Daoy (cell line): Measurements from ENCODE around the gene HDX. TPM values are rescaled to one million over a fixed set of nuclear protein-coding genes. Genes with fewer than 3 reads are reported as not detected.
"Not testable (repeated sequence)": the region's sequence is repeated elsewhere in the genome, so short reads cannot be mapped to it uniquely, and the experiment has no call there.

ENCODE experiments used
- DNase-seq: peaks from one replicate; pipeline ENCODE4 v3.0.0-alpha.2; 2015; ENCODE audit warnings: low read depth
- total RNA-seq: library from RNA; depleted of rRNA; stranded (reverse); fragments of >200 nt; shearing (Covaris generic); gene quantifications from 2 replicates; pipeline ENCODE4 v1.2.3, GENCODE V29; 2014; rRNA removed

Gene HDX, protein sequence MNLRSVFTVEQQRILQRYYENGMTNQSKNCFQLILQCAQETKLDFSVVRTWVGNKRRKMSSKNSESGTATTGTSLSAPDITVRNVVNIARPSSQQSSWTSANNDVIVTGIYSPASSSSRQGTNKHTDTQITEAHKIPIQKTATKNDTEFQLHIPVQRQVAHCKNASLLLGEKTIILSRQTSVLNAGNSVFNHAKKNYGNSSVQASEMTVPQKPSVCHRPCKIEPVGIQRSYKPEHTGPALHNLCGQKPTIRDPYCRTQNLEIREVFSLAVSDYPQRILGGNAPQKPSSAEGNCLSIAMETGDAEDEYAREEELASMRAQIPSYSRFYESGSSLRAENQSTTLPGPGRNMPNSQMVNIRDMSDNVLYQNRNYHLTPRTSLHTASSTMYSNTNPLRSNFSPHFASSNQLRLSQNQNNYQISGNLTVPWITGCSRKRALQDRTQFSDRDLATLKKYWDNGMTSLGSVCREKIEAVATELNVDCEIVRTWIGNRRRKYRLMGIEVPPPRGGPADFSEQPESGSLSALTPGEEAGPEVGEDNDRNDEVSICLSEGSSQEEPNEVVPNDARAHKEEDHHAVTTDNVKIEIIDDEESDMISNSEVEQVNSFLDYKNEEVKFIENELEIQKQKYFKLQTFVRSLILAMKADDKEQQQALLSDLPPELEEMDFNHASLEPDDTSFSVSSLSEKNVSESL
- total RNA-seq, result 1.9 and 2.6 TPM in 2 replicates

DNA sequence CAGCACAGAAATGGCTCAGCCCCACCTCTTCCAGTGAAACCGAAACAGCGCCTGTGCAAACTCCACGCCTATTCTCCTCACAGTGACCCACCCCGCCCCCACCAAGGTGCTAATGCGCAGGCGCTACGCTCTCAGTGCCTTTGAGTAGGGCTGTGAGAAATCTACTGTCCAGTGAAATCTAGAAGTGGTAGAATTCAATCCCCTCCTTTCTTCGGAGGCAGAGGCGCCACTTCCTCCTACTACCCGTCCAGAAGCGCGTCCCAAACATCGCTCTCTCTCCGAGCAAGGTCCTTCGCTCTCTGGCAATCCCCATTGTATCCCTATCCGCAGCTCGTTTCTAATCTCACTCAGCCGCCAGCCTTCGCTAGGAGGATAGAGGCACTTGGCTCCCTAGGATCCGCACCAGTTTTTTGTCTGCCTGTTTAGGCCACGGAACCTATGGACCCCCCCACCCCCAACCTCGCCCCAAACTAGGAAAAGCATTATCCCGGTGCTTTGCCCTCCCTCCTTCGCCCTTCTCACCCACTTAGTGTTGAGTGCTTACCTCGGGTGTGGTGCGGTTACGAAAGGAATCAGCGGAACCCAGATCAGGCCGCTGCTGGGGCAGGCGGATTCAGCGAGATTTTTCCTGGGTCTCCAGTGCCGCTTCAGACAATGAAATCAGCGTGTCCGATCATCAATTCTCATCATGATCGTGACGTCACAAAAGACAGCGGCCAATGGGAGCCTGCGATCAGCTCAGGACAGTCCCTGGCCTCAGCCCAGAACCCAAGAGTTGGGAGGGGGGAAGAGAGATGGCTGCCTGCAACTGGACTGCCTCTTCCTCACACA, at the start of gene HDX:
TSS of gene HDX (minus strand) at position 656 of the 831 bp plus-strand sequence. CDS start 27,056 bp downstream, outside the sequence.
- peak; percentile 59 for DNase-seq

DNA sequence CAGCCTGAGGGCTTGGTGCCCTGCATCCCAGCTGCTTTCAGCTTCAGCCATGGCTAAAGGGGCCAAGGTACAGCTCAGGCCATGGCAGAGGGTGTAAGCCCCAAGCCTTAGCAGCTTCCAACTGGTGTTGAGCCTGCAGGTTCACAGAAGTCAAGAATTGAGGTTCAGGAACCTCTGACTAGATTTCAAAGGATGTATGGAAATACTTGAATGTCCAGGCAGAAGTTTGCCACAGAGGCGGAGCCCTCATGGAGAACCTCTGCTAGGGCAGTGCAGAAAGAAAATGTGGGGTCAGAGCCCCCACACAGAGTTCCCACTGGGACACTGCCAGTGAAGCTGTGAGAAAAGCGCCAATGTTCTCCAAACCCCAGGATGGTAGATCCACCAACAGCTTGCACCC, 39.1 kb upstream of the HDX start:
- DNase-seq, result not testable (repeated sequence)

DNA sequence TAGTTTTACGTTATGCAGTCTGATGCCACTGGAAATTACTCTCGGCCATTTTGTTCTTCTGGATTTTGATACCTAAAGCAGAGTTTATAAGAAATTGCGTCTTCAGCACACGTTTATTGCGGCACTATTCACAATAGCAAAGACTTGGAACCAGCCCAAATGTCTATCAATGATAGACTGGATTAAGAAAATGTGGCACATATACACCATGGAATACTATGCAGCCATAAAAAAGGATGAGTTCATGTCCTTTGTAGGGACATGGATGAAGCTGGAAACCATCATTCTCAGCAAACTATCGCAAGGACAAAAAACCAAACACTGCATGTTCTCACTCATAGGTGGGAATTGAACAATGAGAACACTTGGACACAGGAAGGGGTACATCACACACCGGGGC, 35.4 kb upstream of the HDX start:
- not testable (repeated sequence) for DNase-seq

DNA sequence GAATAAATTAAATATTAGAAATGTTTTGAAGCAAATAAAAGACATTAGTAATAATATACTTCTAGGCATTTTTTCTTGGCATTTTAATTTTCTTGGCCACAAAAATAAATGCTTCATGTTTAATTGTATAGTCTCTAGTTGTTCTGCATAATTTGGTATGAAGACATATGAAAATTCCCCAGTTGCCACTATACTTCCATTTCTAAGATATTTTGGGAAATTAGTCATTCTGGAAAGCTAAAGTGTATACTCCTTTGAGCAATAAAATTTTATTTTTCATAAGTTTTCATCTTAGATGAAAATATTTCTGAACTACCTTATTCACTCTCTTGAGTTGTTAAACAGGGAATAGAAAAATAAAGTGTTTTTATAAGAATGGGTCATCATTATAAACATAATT, 13.8 kb downstream of the HDX start:
- no peak for DNase-seq

DNA sequence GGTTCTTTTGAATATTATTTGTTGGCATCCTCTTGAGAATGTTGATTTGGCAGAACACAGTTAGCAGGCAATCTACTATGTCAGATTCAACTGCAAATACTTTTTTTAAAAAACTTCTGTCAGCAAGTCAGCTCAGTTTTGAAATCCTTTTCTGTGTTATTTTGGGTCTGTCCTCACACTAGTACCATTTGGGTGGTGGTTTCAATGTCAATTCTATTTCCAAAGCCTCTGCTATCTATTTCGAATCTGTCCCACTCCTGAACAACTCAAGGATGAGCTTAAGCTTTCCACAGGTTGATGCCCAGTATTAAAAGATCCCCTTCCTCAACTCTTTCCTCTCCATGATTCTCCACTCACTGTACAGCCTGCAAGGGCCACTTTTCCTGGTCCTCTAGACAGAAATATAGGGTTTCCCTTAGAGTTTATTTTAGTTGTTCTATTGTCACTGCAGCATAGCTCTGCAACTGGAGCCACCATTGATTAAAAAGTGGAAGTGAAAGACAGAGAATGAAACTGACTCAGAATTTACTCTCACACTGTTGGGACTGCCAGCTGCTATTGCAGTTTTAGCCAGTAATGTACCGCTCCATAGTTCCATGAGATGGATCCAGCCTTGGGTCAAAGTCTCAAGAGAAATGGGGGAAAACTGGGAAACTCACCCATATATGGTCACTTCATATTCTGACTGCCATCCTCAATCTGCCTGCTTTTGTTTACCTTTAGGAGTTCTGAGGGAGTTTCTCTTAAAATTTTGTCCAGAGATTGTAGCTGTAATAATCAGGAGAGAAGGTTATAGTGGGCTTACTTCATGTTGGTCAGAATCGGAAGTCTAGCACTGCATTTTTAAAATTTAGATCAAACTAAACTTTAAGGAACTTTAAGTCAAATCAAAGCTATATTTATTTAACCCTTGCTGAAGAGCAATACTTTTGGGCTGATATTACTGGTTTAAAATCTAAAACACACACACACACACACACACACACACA, 14.6 kb downstream of the HDX start:
- DNase-seq, result no peak

DNA sequence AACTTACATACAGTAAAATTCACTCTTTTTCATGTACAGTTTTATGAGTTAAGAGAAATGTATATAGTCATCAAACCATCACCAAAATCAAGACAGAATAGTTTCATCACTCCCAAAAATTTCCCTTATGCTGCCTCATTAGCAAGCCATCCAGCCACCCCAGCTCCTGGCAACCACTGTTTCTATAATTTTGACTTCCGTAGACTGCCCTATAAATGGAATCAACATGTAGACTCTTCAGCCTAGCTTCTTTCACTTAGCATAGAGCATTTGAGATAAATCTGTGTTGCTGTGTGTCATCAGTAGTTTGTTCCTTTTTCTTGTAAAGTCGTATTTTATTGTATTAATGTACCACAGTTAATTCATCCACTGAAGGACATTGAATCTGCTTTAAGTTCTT, 23.2 kb downstream of the HDX start:
- no peak for DNase-seq

DNA sequence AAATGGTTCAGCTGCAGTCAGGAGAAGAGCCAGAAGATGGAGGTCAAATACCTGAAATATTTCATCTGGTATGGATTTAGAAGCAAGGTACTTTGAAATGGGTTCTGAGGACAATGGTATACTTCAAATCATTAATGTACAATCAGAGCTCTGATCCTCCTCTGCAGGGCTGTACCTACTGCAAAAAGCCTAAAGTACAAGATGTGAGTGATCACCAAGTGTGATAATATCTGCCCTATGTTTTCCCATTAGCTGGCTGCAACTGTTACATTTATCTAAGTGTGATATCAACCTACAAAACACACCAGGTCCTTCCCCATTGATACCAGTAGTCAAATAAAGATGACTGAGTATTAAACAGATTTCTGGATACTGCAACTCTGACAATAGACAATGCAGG, 25.1 kb downstream of the HDX start:
- no peak for DNase-seq

DNA sequence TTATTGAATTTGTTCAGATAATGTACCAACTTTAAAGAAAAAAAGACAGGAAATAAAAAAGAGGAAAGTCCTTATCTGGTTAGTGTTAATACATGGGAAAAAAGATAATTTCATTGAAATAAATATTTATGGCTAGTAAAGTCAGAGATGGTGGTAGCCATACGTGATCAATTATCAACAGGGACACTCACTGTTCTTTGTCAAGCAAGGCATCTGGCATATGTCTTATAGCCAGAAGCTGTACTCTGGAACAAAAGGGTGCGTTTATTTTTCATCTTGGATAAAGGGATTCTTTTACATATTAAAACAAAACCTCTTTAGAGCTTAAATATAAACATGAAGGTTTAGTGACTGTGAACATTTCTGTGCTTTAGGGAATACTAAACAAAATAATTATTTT, 26.7 kb downstream of the HDX start:
- no peak for DNase-seq

DNA sequence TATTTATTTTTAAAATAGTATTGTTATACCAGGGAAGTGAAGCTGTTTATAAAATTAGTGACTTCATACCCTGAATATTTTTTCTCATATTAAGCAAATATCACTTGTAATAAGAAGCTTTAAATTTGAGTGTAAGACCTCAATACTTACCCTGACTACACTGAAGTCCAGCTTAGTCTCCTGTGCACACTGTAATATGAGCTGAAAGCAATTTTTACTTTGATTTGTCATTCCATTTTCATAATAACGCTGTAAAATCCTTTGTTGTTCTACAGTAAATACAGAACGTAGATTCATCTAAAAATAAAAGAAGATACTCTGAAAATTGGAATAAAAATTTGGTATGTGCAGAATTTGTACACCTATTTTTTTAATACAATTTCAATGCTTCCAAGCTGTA, 27.2 kb downstream of the HDX start:
- DNase-seq, result no peak

DNA sequence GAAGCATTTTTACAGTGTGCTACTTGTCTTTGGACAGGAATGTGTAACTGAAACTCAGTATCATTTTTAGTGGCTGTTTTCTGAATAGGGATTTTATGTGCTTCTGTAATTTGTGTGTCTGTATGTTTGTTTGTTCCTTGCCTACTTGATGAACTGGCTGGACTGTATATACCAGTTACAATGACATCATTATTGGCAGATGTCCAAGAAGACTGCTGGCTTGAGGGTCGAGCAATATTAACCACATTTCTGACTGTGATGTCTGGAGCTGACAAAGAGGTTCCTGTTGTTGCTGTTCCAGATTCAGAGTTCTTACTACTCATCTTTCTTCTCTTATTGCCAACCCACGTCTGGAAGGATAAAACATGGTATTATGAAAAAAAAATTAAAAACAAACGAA, 33.0 kb downstream of the HDX start:
- DNase-seq, result no peak

DNA sequence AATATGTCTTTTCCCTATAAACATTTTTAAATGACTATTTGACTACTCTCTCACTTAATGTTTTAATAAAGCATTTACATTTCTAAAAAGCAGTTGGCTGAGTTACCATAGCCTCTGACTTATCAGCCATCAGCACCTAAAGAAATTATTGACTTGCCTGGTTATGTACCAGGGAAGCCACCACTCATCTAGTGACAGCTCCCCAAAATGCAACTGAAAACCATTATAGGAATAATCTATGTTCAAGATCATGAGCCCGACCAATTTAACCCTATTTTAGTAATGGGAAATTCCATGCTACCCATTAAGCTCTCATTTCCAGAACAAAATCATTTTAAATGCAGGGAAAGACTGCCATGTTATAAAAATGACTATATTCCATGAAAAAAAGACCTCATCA, 34.4 kb downstream of the HDX start:
- DNase-seq, result no peak

DNA sequence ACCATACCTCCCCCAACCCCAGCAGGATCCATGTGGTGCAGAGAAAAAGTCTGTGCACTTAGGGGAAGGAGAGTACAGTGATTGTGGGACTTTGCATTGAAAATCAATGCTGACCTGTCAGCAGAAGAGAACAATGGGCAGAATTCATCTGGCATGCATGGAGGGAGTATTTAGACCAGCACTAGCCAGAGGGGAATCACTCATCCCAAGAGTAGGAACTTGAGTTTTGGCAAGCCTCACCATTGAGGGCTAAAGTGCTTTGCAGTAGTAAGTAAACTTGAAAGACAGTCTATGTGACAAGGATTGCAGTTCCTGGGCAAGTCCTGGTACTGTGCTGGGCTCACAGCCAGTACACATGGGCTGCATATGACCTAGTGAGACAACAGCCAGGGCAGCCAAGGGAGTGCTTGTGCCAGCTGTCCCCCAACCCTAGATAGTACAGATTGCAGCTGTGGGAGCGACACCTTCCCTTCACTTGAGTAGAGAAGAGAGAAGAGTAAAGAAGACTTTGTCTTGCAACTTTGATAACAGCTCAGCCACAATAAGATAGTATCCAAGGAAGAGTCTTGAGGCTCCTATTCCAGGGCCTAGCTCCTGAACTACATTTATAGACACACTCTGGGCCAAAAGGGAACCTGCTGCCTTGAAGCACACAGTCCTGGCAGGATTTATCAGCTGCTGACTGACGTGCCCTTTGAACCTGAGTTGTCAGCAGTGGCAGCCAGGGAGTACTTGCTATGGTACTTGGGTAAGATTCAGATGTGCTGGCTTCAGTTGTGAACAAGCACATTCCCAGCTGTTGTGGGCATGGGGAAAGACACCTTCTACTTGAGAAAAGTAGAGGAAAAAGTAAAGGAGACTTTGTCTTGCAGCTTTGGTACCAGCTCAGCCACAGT, 48.7 kb downstream of the HDX start:
- no peak for DNase-seq

DNA sequence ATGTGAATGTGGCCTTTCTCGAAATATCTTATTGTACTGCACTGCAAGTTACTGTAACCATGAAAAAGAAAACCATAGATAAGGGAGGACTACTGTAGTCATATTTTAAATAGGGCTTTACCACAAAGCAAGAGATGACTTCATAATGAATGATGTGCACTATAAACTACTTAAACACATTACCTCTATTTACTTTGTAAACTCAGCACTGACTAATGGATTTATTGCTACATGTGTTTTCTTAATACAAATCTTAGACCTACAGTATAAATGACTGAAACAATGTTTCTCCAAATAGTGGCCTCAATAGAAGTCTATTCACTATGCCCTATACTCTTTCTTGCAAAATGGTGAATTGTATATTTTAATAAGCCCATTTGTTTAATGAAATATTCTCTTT, 61.1 kb downstream of the HDX start:
- no peak for DNase-seq

DNA sequence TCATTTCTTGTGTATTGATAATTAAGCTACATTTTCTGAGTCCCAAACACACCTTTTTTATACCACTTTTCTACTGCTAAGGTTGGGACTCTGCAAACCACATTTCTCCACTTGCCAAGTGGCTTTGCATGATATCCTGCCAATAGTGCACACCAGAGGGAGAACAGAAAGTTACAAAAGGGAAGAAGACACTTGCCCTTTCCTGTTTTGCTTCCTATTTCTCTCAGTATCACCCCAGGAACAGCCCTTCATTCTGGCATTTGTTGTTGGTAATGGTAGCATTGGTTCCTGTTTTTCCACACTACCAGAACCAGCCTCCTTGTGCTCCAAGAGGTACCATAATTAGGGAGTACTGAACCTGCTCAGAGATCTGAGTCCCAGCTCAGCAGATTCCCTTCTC, 87.1 kb downstream of the HDX start:
- DNase-seq, result no peak

DNA sequence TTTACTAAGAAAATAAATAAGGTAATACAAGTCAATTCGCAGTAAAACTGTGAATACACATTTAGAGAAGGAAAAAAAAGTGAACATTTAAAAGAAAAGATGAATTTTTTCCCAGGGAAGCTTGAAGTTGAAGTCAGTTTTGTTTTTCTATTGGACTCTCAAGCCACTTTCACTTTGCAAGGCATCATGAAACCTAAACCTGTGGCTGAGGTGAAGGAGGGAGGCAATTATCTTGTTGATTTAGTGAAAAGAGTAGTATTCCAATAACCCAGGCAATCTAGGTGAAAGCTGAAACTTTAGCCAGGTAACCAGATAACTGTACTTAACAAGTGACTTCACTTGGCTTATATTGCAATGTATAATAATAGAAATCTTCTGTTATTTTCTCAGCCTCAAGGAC, 138.6 kb downstream of the HDX start:
- DNase-seq, result no peak

DNA sequence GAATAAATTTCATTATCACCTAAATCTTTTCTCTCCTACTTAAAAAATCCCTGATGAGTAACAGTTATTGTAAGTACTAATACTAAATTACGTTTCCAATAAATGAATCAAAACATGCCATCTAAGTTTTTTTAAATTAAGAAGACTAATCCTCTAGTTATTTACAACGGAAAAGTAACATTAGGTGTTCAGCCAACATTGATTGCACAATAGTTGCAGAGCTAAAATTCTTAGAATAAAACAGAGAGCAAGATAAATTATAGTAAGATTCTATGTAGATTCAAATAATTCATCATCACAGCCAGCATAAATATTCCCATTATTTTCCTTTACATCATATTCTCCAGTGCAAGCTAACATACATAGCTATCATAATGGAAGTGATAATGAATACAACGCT, 139.2 kb downstream of the HDX start:
- DNase-seq, result no peak

DNA sequence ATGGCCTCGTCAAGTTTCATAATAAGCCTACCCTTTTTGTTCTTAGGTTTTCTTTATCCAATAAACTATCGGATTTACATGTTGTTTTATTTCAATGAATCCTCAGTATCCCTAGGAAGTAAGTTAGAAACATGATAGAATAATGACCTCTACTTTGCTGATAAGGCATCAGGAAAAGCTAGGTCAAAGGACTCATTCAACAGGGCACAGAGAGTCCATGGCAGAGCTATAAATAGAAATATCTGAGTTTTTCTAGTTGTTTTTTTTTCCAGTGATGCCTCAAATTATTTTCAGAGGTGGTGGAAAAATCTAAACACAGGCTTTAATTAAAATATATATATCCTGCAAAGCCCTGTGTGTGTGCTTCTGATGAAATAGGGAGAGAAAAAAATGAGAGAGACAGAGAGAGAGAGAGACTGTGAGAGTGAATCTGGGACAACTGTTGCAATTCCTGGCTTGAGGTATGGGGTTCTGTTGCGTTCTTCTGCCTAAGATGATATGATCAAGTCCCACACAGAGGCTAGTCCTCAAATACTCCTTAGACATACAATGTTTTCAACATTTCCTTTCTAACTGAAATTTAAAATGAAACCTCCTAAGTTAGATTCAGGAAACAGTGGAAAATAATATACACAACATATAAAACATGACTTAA, 139.9 kb downstream of the HDX start:
- no peak for DNase-seq

DNA sequence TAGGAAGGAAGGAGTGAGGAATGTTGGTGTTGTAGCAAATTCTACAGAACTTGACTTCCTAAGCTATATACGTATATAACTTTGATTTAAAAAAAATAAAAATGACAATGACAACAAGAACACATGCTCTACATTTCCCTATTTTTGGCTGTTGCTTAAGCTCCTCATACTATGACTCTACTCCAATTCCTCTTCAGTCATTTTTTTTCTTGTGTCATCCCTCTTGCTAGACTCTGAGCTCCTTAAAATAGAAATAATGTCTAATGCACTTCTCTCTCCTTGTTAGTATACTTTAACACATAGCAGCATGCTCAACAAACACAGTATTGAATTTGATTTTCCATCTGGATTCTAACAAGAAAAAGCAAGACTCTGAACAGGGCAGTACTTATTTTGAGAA, 144.0 kb downstream of the HDX start:
- DNase-seq, result no peak

DNA sequence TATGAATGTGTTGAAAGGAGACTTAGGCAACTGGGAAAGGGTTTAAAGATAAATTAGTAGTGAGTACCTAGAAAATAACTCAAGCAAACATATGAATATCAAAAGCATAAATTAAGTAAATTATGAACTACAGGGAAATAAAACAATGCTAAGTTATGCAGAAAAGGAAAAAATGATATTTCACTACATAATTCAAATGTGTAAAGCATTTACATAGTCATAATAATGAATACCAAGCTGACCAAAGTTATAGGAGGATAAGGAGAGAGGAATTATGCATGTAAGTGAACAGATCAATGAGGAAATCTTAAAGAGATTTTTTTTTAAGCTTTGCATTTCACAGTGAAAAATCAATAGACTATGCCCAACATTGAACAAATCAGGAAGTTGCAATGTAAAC, 145.0 kb downstream of the HDX start:
- no peak for DNase-seq

DNA sequence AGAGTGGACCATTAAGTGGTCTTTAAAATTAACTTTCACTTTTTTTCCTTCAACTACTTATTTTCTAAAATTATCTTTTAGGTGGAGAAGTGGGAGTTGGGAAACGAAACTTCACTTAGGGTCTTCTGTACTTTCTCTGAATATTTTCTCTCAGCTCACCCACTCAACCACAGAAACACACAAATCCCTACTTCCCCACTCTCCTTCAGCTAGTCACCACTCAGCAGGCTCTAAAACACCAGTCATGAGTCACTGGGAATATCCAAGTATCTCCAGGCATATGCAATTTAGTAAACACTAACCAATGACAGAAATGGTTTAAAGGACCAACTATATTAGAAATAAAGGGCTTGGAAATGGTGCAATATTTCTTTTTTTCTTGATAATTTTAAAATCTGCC, 161.3 kb downstream of the HDX start:
- DNase-seq, result no peak
